ENCODE results near the gene MEI4.

The MEI4 gene

DNA sequence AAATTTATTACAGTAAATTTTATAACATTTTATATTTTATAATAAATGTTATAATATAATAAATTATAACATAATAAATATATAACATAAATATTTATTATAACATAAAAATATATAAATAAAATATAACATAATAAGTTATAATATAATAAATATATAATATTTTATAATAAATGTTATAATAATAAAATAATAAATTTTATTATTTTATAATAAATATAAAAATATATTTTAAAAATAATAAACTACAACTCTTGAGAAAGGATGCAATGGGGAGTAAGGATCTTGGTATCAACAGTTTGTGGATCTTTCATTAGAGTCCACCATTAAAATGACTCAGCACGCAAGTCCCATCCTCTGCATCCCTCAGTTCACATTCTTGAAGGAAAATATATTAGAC lies 312.6 kb downstream of the MEI4 start:
- DNase-seq (ENCODE audit: low read depth), result no peak

DNA sequence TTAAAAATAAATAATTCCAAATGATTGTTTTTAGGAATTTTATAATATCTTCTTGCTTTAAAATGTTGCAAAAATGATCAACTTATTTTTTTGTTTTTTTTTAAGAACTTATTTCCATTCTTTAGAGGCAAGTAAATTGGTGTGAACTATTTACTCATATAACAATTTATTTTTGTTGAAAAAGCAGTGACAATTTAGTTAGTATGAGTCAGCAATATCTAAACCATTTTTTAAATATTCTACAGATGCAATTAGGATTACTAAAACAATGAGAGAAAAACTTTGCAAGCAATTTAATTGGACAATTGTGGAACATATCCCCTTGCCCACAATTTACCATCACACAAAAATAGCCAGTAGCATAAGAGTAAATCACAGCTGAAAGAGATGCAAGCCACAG lies 319.5 kb downstream of the MEI4 start:
- no peak for DNase-seq (ENCODE audit: low read depth)

All from stimulated activated CD8-positive, alpha-beta memory T cell treated with anti-CD3 and anti-CD28 coated beads, Interleukin-15, amount 100 ng/mL, for 1 hour (primary cell).